GM18511 (cell line): ENCODE measurements around the gene HDAC4.

Source experiments
- ATAC-seq: cut with Tn5 transposase; IDR thresholded peaks from one replicate; pipeline ENCODE4 v1.9.1; 2021; ENCODE audit warnings: mild to moderate bottlenecking, moderate library complexity; ENCODE audit not compliant: unreplicated experiment

HDAC4 gene

DNA sequence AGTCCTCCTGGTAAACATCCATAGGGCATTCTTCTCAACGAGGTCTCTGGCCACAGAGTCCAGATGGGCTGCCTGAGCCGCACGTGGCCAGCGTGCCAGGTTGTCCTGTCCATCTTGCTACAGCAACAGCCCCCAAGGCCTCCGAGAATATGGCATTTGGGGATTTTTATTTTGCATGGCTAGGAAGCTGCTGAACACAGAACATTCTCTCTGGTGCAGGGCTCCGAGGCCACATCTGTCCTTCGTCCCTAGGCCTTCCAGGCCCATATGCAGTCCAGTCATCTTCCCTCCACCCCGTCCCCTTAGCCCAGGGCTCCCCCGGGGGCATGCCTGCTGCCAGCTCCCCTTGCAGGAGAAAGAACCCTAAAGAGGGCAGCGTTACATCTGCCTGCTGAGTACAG is 2.3 kb downstream of the HDAC4 start:
- no peak for ATAC-seq

DNA sequence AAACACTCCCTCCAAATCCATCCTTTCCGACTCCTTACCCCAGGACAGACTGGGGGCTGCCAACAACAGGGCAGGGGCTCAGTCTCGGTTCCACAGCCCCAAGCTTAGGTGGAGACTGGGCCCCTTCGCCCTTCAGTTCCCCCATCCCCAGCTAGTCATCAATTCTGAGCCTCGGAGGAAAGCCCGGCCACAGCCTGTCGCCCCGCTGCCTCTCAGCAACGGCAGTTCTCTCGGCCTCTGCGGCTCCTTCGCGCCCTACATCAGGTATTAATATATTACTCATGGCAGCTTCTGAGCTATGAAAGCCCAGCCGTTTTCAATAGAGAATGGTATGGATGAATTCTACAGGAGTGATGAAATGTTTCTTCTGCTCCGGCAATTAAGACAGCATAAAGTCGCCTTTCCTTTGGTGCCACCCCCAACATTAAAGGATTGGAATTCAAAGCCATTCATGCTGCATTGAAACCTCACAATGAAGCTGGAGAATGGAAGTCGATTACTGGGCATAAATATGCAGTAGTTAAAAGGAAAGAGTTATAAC is 2.8 kb downstream of the HDAC4 start:
- ATAC-seq = no peak

DNA sequence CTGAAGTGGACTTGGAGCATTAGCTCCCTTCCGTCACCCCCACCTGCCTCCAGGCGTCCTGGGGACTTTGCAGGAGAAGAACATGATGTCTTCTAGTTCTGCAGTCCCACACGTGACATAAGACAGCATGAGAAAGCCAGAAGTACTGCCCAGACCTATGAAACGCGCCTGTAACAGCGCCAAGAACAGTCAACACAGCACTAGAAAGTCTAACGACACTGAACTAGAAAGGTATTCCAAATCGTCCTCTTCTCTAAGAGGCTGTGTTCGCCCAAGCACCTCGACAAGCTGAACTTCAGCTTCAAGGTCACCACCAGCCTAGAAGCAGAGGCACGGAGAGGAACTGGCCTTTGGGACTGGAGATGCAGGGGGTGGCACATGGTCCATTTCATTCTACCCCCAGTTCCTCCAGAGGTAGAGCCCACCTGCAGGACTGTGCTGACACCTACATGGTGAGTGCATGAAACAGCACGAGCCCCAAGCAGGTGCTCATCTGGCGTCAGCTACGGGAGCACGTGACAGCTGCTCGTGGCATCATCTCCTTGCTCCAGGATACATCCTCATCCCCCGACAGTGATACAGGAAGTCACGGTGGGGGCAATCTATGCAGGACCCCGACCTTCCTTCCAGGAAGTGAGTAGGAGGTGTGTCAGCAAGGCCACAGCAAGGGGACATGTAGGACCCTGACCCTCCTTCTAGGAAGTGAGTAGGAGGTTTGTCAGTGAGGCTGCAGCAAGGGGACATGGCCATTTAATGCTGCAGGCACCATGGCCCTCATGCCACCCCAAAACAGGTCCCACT is 3.7 kb downstream of the HDAC4 start:
- no peak for ATAC-seq

DNA sequence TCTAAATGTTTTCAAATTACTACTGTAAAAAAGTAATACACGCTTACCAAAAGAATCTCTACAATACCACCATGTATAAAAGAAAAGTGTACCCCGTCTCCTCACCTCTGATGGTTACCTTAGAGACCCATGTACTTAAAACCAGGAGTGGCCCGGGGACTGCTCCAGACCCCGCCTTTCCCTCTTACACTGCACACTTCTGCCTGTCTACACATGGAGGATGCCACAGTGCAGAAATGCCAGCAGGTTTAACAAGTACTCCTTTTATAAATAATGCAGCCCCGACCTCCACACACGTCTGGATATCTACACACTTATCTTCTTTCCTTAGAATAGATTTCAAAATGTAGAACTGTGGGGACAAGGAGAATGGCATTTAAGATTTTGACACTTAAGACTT is 5.3 kb downstream of the HDAC4 start:
- ATAC-seq = no peak

DNA sequence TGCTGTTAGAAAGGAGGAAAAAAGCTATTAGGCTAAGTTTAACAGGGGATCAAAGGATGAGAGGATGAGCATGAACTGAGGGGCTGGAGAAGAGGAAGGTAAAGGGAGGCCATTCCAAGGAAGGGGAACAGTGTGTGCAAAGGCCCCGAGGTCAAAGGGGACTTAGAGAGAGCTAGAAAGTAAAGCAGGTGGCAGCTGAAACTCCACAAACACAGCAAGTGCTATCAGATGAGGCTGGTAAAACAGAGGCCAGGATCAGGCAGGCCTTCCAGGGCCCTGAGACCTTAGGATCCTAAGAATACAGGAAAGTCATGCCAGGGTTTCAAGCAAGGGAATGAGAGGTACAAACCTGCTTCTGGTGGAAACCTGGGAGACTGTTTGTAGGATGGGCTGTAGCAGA is 5.8 kb downstream of the HDAC4 start:
- no peak for ATAC-seq

DNA sequence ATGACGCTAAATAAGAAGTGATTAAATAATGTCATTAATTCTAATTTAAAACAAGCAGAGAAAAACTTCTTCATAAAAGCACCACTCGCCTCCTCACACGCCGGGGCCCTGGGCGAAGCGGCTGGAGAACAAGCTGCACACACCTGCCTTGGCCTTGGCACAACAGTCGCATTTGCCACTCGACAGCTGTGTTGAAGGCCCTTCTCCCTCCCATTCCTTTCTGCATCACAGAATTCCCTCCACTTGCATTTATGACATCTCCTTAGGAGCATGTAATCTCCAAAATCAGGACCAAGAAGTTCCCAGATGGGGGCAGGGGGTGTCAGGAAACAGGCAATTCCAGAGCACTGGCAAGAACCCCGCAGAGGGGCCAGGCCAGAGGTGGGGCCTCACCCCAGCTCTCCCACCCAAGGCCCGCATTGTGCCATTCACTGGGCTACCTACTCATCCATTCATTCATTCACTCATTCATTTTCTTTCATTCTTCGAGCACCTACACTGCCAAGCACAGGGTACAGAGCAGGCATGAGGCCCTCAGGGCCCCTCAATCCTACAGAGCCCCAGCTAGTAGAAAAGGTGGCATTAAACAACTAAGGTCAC is 6.4 kb downstream of the HDAC4 start:
- no peak for ATAC-seq

DNA sequence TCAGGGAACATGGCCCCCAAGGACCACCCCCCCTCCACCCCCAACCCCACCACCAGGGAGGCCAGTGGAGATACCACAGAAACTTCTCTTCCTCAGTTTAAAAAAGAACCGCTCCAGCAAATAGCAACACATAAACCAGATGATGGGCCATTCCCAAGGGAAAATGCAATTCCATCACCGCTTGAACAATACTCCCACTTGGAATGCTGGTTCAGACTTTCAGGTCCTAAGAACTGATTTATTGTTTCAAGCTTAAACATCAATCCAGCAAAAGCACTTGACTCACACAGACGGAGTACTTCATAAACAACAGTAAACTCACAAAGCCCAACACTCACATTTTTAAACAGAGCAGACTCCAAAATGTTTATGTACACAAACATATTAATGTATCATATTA is 6.9 kb downstream of the HDAC4 start:
- no peak for ATAC-seq

DNA sequence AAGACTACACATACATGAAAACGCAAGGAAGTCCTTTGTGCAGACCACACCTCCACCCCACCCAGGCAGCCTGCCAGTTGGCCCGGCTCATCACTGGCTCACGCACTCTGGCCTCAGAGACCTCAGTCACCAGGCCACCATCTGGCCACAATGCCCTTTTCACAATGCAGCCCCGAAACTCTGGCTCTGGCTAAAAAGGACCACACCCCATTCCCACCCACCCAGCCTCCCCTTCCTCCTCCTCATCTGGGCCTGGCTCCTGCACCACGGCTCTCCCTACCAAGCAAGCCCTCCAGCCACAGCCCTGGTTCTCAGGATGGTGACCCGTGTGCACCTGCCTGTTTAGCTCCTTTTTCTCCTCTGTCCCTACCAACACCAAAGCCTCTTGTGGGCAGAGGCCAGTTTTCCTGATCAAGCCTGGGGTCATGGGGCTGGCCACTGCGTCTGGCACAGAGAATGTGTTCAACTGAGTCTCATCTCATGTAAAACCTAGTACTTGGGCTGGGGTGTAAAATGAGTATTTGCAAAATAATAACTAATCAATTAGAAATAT is 7.4 kb downstream of the HDAC4 start:
- ATAC-seq = no peak

DNA sequence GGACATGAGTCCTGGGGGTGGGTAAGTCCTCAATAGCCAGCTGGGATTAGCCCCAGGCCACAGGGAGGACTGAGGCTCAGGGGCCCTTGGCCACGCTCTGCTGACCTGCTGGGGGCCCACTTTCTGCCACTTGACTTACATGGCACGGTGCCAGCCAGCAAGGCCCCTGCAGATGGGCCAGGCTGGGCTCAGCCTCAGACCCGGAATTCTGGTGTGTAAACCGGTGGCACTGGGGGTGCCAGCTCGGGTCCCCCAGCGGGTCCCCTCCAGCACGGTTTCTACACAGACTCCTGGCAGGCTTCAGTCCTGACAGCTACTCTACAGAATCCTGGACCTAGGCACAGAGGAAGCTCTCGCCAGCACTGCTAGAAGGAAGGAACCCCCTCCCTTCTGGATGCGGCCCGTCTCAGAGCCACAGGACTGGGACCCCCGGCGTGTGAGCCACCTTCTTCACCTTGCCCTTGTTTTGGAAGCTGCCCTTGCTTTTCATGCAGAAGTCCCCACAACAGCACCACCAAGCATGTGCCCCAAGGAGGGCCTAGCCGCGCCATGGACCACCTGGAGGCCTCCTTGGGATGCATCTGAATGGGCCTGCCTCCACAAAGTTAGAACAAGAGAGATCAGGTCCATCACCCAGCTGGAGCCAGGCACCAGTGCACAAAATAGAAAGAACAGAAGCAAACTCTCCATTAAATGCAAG is 8.0 kb downstream of the HDAC4 start:
- no peak for ATAC-seq

DNA sequence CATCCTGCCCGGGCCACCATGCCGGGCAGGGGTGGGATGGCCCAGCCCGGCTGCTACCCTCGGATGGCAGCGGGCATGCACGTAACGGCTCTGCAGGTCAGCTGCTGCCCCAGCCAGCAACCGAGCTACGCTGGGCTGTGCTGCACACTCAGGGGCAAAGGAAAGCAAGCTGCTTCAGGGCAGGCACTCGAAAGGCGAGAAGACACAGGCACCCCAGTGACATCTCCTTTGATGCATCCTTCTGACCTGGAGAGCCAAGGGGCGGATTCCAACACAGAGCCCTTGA is 8.8 kb downstream of the HDAC4 start:
- no peak for ATAC-seq

DNA sequence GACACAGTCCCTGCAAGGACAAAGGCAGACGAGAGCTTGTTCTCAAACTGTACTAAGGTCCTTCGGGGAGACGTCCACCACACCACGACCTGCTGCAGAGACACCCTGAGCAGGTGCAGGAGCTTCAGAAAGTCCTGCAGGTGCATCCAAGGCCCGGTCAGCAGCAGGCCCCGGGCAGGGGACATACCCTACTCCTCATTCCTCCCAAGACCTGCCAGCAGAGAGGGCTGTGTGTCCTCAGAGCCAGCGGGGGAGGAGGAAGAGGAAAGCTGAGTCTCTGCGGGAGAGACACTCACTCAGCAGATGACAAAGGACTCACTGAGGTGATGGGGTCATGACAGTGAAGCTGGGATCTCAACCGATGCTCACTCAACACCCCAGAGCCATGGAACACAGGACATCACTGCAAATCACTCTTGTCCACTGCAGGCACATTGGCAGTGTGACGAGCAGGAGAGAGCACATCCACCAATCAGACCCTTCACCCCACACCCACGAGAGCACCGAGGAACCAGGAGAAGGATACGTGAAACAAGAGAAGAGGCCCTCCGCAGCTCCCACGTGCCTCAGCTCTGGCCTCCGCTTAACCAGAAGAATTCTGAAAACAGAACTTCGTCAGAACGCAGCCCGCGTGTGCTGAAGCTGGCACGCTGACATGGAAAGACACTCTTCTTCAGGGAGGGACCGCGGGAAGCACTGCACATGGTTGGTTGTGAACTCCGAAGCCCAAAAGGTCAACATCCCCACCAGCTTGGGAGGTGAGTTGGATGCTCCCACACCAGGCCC is 9.3 kb downstream of the HDAC4 start:
- no peak for ATAC-seq

DNA sequence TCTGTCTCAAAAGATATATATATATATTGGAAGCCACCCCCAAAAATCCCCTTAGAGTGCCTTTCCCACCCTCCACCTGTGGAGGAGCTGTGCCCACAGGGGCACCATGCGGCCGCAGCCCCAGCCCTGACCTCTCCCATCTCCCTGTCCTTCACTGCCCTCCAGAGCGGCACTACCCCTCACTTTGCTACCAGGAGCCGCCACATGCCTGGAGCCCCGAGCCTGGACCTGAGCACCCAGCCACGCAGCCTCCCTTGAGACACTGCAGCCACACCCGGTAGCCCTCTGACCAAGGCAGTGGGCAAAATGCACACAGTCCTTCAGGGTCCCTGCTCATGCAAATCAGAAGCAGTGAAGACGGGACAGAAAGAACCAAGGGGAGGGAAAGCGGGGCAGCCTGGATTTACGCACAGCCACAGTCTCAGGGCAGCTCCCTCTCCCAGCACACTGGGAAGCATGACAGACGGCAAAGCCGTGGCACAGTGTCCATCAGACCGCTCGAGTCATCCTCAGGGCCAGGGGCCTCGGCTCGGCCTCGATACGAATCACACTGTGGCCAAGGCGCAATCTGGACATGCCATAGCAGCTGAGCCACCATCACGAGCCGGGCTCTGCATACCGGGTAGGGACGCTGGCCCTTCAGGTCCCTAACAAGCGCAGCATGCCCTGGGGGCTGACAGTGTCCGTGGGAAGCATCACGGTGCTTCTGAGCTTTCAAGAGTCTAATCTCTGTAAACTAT is 10.1 kb downstream of the HDAC4 start:
- no peak for ATAC-seq

DNA sequence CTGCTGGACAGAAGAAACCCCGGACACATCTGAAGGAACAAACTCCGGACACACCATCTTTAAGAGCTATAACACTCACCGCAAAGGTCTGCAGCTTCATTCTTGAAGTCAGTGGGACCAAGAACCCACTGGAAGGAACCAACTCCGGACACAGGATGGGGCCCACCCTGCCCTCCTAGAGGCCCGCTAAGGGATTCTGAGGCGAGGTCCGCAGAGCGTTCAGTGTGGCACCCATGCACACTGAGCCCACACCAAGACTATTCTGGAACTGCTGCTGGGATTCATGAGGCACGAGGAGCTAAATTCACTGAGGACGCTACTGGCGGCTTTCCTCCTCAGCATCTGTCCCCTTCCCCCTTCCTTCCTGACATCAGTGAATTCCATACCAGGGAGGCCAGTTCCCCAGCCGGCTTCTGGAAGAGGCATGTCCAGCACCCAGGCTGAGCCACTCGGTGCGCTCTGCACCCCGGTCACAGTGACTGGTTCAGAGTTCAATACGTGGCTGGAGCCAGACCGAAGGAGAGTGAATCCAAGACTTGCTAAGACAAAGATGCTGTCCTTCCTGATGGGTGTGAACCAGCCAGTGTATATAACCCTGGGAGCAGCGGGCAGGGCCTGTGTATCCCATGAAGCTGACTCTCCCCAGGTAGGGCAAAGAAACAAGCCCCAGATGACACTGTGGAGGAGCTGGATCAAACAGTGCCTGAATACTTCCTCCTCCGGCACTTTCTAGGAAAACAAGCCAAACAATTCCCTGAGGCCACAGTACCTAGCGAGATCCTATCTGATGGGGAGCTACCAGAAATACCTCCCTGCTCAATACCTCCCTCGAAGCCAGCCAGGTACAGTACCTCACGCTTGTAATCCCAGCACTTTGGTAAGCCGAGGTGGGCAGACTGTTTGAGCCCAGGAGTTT is 11.1 kb downstream of the HDAC4 start:
- ATAC-seq = no peak

DNA sequence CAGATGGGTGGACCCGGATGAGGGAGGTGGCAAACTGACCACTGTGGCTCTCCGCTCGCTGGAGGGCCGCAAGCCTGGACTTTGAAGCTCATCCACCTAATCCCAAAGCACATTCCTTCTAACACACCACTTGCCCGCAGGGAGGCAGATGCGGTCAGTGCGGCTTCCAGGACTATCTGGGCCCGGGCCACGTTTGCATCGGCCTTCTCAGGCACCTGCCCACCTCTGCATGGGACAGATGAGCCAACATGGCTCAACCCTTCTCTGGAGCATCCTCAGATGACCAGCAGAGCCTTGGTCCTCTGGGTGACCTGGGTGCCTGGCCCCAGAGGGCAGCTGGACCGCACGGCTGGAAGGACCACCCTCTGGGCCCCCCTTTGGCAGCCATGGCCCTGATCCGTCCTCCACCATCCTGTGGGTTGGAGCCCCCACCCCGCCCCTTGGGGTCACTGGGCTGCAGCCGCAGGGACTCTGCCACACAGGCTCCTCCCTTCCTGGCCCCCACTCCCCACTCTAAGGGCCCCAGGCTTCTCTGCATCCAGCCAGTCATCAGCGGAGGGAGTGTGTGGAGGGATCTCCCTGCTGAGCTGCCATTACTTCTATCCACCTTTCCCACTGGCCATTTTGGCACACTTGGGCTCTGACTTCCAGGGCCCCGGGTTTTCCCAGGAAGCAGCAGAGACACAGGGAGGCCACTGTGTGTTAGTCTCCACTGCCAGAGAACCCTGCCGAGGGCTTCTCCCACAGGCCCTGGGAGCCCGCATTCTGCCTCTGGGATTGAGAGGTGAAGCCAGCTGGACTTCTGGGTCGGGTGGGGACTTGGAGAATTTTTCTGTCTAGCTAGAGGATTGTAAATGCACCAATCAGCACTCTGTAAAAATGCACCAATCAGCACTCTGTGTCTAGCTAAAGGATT is 12.3 kb downstream of the HDAC4 start:
- no peak for ATAC-seq

DNA sequence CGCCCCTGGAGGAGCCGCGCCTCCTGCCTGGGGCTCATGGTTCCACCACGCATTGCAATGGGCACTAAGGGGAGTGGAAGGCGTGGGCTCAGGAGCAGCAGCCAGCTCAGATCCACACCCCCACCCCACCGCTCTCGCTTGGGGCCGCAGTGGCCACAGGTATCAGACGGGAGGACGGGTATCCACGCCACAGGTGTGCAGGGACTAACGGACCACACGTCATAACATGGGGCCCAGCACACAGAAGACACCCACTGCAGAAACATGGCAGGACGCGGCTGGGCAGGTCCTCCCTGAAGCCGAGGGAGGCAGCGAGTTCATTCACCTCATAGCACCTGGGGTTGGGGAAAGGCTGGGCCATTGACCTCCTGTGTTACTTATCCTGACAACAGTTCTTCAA is 13.0 kb downstream of the HDAC4 start:
- no peak for ATAC-seq

DNA sequence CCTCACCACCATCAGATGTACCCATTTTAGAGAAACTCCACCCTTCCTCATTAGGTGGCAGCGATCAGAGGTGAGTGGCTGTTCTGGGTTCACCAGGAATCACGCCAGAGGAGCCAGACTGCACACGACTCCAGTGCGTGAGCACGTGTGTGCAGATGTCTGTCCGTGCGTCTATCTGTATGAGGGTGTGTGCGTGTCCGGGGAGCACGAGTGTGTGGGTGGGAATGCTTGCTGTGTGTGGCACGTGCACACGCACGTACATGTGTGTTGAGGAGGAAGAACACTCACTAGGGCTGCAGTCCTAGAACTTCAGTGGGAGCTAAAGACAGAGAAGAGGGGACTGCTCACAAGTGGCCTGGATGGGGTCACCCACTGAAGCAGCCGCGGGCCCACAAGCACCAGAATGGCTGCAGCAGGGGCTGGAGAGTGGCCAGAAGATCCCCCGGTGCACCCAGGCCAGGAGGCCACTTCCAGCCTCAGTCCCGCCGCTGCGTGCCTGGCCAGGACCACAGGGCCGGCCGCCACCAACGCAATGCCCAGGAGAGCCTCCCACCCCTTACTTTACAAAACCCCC is 13.9 kb downstream of the HDAC4 start:
- ATAC-seq = no peak

DNA sequence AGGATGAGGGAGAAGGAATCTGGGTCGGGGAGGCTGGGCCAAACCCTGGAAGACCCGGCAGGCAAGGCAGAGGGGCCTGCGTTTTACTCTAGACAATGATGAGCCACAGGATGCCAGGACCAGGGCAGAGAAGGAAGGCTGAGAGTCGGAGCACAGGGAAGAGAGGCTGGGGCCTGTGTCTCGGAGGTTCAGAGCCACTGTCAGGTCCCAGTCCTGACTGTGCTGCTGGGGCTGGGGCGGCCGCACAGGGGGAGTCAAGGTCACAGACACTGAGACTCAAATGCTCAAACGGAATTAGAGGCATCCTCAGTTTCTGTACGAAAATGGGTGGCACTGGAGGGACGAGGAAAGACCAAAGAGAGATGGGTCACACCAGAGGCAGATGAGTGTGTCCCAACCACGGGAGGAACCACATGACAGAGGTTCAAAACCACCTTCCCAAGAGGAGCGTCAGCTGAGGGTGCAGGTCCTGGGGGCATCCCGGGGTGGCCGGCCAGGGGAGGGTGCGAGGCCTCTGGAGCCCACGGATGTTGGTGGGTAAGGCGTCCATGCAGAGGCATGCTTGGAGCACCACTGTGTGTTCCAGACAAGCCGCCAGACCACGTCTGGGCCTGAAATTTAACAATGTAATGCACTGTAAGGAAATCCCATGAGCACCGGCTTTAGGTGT is 14.7 kb downstream of the HDAC4 start:
- ATAC-seq = no peak
